Fibroblast of villous mesenchyme (primary cell): ENCODE measurements around the gene SELPLG. TPM values are rescaled to one million over a fixed set of nuclear protein-coding genes. Genes with fewer than 3 reads are reported as not detected.

ENCODE experiments used
- DNase-seq: peaks from one replicate; pipeline ENCODE4 v3.0.0-alpha.2; 2010; ENCODE audit warnings: low read depth
- H3K4me3 ChIP-seq: 2 replicates; pipeline ENCODE4 v1.5.1; 2011; ENCODE audit warnings: low read depth, mild to moderate bottlenecking, low read length
- total RNA-seq: library from RNA; depleted of rRNA; stranded (reverse); fragments of >200 nt; gene quantifications from 2 replicates; pipeline ENCODE4 v1.2.3, GENCODE V29; 2012
- TF ChIP-seq, protein P1 (sequence below): IDR thresholded peaks from 2 replicates; pipeline ENCODE4 v1.5.1; 2012; ENCODE audit warnings: low read depth, mild to moderate bottlenecking, low read length; ENCODE audit not compliant: insufficient read depth

SELPLG gene
- total RNA-seq, 1 donor = 2.2 TPM

DNA sequence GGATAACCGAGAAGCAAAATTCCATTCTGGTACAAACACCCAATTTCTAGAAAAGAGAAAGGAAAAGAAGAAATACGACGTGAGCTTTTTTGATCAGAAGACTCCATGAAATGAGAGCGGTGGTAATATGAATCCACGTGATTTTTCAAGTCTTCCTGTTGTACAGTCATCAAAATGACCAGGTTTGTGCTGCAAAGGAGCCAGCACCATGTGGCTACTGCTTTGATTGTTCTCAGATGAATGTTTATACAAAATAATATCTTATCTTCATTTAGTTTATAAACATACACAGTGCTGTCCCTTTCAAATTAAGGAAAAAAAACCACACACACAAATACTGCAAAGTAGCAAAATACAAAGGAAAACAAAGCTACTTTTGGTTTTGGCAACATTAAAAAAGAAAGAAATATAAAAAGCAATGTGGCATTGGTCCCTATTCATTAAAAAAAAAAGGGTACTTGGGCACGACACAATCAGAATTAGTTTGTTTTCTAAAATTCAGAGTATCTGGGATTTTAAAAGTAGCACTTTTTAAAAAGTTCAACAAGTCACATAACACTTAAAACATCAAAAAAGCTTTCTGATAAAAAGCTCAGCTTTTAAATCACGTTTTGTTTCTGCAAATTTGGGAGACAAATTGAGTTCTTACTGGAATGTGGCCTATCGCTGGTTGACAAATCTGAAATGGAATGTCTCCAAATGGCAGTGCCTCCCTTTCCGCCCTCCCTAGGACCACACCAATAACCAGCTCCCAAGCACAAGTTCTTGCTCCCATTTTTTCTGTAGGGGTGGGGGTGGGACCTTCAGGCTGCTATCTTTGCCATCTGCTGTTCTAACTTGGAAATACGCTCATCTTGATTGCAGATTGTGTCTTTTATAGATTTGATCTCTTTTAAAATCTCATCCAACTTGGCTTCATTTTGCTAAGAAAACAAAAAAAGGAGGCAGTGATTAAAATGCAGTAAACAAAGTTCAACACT is 13.2 kb upstream of the SELPLG start:
- DNase-seq = peak; percentile 74
- no peak overlapping the region for H3K4me3 ChIP-seq
- TF ChIP-seq, protein P1, sequence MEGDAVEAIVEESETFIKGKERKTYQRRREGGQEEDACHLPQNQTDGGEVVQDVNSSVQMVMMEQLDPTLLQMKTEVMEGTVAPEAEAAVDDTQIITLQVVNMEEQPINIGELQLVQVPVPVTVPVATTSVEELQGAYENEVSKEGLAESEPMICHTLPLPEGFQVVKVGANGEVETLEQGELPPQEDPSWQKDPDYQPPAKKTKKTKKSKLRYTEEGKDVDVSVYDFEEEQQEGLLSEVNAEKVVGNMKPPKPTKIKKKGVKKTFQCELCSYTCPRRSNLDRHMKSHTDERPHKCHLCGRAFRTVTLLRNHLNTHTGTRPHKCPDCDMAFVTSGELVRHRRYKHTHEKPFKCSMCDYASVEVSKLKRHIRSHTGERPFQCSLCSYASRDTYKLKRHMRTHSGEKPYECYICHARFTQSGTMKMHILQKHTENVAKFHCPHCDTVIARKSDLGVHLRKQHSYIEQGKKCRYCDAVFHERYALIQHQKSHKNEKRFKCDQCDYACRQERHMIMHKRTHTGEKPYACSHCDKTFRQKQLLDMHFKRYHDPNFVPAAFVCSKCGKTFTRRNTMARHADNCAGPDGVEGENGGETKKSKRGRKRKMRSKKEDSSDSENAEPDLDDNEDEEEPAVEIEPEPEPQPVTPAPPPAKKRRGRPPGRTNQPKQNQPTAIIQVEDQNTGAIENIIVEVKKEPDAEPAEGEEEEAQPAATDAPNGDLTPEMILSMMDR = no peak

GRCh38 chr12:108645686-108646599 is 12.2 kb upstream of the SELPLG start:
- DNase-seq = no peak
- no peak overlapping the region for H3K4me3 ChIP-seq
- TF ChIP-seq, protein P1 = no peak

- TF ChIP-seq, protein P1 = no peak
- no peak overlapping the region for H3K4me3 ChIP-seq
- DNase-seq = no peak
Observed at GRCh38 chr12:108644811-108645120, 11.1 kb upstream of the SELPLG start.

GRCh38 chr12:108643941-108644810 is 10.5 kb upstream of the SELPLG start:
- TF ChIP-seq, protein P1 = no peak
- no peak overlapping the region for H3K4me3 ChIP-seq
- no peak for DNase-seq

GRCh38 chr12:108642899-108643654 is 9.4 kb upstream of the SELPLG start:
- DNase-seq = no peak
- no peak overlapping the region for H3K4me3 ChIP-seq
- TF ChIP-seq, protein P1 = no peak
